Measurements from ENCODE around the gene UTP20. TPM values are rescaled to one million over a fixed set of nuclear protein-coding genes. Genes with fewer than 3 reads are reported as not detected.

Gene UTP20
- total and polyA plus RNA-seq, 2 donors (not counting 3 experiments of a cell fraction or from before 2014, with no cell fraction given) = 4.6 to 23.1 TPM

DNA sequence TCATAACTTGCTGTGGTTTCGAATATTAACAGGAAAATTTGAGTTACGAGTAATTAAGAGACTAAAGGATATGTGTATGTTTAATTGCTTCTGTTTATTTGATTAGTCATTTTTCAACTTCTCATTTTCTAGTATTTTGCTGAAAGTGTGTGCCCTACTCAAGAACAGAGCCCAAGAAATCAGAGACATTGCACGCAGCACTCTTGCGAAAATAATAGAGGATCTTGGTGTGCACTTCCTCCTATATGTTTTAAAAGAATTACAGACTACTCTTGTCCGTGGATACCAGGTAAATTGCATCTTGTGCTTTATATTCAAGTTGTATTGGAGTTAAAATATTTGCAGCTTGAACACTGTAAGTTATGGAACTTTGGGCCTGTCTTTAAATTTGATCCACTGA, 76.9 kb downstream of the UTP20 start:
- no peak overlapping the region for H3K9ac ChIP-seq (replicated peaks; ENCODE audit: extremely low read depth, insufficient read depth, low read length)
- intact Hi-C loops (cut with micrococcal nuclease) = no loop called here
- no peak overlapping the region for H3K27ac ChIP-seq (ENCODE audit: insufficient read depth, low read depth, low read length)
- DNase-seq (ENCODE audit: low read depth, low spot score) (no peak), FAIRE-seq (no peak)
- no peak overlapping the region for H2AFZ ChIP-seq (ENCODE audit: low read depth, low read length)
- no peak overlapping the region for H3K4me3 ChIP-seq (replicated peaks in 1 of 3; ENCODE audit: insufficient read depth in 1 of 3, low read depth in 1 of 3, low read length in 3 of 3)
- TF ChIP-seq JUN (IDR thresholded peaks at IDR 0.05; ENCODE audit: borderline replicate concordance, insufficient read depth, insufficient read length, low read depth) (no peak), FOS (IDR thresholded peaks at IDR 0.05; ENCODE audit: borderline replicate concordance, insufficient read depth, low read length) (no peak), POLR2AphosphoS5 (IDR thresholded peaks at IDR 0.05; ENCODE audit: insufficient read depth, low read depth, low read length) (no peak), EZH2 (IDR thresholded peaks at IDR 0.05; ENCODE audit: borderline replicate concordance, low read depth, low read length, severe bottlenecking) (no peak), MYC (IDR thresholded peaks at IDR 0.05; ENCODE audit: low read depth, low read length) (no peak), POLR2A (IDR thresholded peaks at IDR 0.05; ENCODE audit: low read depth, low read length) (no peak)
- H3K9me3 ChIP-seq (replicated peaks; ENCODE audit: control insufficient read depth, insufficient read depth, low read length) = no peaks in the 10 kb centered on the region
- H3K79me2 ChIP-seq (ENCODE audit: control insufficient read depth, insufficient read depth, low read length) = no peaks in the 10 kb centered on the region
- no peaks in the 10 kb centered on the region for H3K27me3 ChIP-seq (ENCODE audit: control insufficient read depth in 2 of 2, insufficient read depth in 2 of 2, low read length in 2 of 2)
- no peaks in the 10 kb centered on the region for H3K9me1 ChIP-seq (replicated peaks; ENCODE audit: control insufficient read depth, extremely low read depth, insufficient read depth, low read length)
- dilution Hi-C loops (cut with MboI; ENCODE audit: extremely low pct_ligation_motif_present, low sequenced_read_pairs) = no loop called here
- no TSS peak for BruUV-seq (replicated peaks)
- H3K36me3 ChIP-seq (ENCODE audit: control insufficient read depth in 2 of 2, extremely low read depth in 1 of 2, insufficient read depth in 2 of 2, low read length in 2 of 2) = peaks cover 5% of the 10 kb centered on the region in 2 experiments
- H4K20me1 ChIP-seq (replicated peaks; ENCODE audit: control insufficient read depth, extremely low read depth, insufficient read depth, low read length) = no peaks in the 10 kb centered on the region
- no peaks in the 10 kb centered on the region for H3K4me1 ChIP-seq (ENCODE audit: control insufficient read depth, extremely low read depth, insufficient read depth, low read length)
- CTCF ChIA-PET = no interaction called here
- H3K4me2 ChIP-seq (ENCODE audit: insufficient read depth, low read length) = no peak overlapping the region
- POLR2A ChIA-PET = no interaction called here

GRCh38 chr12:101361455-101361854, 81.5 kb downstream of the UTP20 start:
- no peaks in the 10 kb centered on the region for H3K9me1 ChIP-seq (replicated peaks; ENCODE audit: control insufficient read depth, extremely low read depth, insufficient read depth, low read length)
- BruUV-seq (replicated peaks) = no TSS peak
- dilution Hi-C loops (cut with MboI; ENCODE audit: extremely low pct_ligation_motif_present, low sequenced_read_pairs) (no loop called here), intact Hi-C loops (cut with micrococcal nuclease) (no loop called here)
- no peaks in the 10 kb centered on the region for H3K27me3 ChIP-seq (ENCODE audit: control insufficient read depth in 2 of 2, insufficient read depth in 2 of 2, low read length in 2 of 2)
- DNase-seq (ENCODE audit: low read depth, low spot score) = no peak
- no peaks in the 10 kb centered on the region for H3K4me1 ChIP-seq (ENCODE audit: control insufficient read depth, extremely low read depth, insufficient read depth, low read length)
- H3K4me2 ChIP-seq (ENCODE audit: insufficient read depth, low read length) = no peak overlapping the region
- no peak for TF ChIP-seq JUN (IDR thresholded peaks at IDR 0.05; ENCODE audit: borderline replicate concordance, insufficient read depth, insufficient read length, low read depth)
- TF ChIP-seq, protein P1, sequence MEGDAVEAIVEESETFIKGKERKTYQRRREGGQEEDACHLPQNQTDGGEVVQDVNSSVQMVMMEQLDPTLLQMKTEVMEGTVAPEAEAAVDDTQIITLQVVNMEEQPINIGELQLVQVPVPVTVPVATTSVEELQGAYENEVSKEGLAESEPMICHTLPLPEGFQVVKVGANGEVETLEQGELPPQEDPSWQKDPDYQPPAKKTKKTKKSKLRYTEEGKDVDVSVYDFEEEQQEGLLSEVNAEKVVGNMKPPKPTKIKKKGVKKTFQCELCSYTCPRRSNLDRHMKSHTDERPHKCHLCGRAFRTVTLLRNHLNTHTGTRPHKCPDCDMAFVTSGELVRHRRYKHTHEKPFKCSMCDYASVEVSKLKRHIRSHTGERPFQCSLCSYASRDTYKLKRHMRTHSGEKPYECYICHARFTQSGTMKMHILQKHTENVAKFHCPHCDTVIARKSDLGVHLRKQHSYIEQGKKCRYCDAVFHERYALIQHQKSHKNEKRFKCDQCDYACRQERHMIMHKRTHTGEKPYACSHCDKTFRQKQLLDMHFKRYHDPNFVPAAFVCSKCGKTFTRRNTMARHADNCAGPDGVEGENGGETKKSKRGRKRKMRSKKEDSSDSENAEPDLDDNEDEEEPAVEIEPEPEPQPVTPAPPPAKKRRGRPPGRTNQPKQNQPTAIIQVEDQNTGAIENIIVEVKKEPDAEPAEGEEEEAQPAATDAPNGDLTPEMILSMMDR (IDR thresholded peaks at IDR 0.05; ENCODE audit: extremely low read depth in 1 of 2, insufficient read depth in 1 of 2, low read depth in 1 of 2, low read length in 2 of 2) = no peak
- TF ChIP-seq FOS (IDR thresholded peaks at IDR 0.05; ENCODE audit: borderline replicate concordance, insufficient read depth, low read length) = no peak
- TF ChIP-seq MYC (IDR thresholded peaks at IDR 0.05; ENCODE audit: low read depth, low read length) = no peak
- TF ChIP-seq MAX (IDR thresholded peaks at IDR 0.05; ENCODE audit: insufficient read depth, insufficient read length) = no peak
- TF ChIP-seq POLR2A (IDR thresholded peaks at IDR 0.05; ENCODE audit: low read depth, low read length) = no peak
- no peak for TF ChIP-seq GATA2 (IDR thresholded peaks at IDR 0.05; ENCODE audit: insufficient read depth, insufficient read length, low read depth, low read length)
- no peak for TF ChIP-seq EZH2 (IDR thresholded peaks at IDR 0.05; ENCODE audit: borderline replicate concordance, low read depth, low read length, severe bottlenecking)
- no peak for TF ChIP-seq POLR2AphosphoS5 (IDR thresholded peaks at IDR 0.05; ENCODE audit: insufficient read depth, low read depth, low read length)
- no peak overlapping the region for H3K27ac ChIP-seq (ENCODE audit: insufficient read depth, low read depth, low read length)
- no peak overlapping the region for H3K9ac ChIP-seq (replicated peaks; ENCODE audit: extremely low read depth, insufficient read depth, low read length)
- no peak for FAIRE-seq
- H2AFZ ChIP-seq (ENCODE audit: low read depth, low read length) = no peak overlapping the region
- H3K9me3 ChIP-seq (replicated peaks; ENCODE audit: control insufficient read depth, insufficient read depth, low read length) = no peaks in the 10 kb centered on the region
- H4K20me1 ChIP-seq (replicated peaks; ENCODE audit: control insufficient read depth, extremely low read depth, insufficient read depth, low read length) = no peaks in the 10 kb centered on the region
- CTCF ChIA-PET = interaction anchor here (0.9 to 1.1 kb wide), 2 partner anchors 8 to 398 kb away, joined by 3 read pairs; no protein-coding TSS in a partner anchor
- H3K36me3 ChIP-seq (ENCODE audit: control insufficient read depth in 2 of 2, extremely low read depth in 1 of 2, insufficient read depth in 2 of 2, low read length in 2 of 2) = peaks cover 5 to 10% of the 10 kb centered on the region in 2 experiments
- POLR2A ChIA-PET = no interaction called here
- no peaks in the 10 kb centered on the region for H3K79me2 ChIP-seq (ENCODE audit: control insufficient read depth, insufficient read depth, low read length)
- no peak overlapping the region for H3K4me3 ChIP-seq (replicated peaks in 1 of 3; ENCODE audit: insufficient read depth in 1 of 3, low read depth in 1 of 3, low read length in 3 of 3)

Measured in endothelial cell of umbilical vein (primary cell).